ENCODE data around the gene SPAG16.

DNA sequence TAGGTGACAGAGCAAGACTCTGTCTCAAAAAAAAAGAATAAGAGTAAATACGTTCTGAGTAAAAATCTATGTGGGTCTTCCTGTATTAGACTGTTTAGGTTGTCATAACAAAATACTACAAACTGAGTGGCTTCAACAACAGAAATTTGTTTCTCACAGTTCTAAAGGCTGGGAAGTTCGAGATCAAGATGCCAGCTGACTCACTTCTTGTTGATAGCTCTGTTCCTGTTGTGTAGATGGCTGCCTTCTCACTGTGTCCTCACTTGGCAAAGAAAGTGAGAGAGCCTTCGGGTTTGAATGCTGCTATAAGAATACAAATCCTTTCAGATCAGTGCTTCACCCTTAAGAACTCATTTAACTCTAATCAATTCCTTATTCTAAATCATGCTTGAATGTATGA lies 696.6 kb downstream of the SPAG16 start:
- TF ChIP-seq, protein P1, sequence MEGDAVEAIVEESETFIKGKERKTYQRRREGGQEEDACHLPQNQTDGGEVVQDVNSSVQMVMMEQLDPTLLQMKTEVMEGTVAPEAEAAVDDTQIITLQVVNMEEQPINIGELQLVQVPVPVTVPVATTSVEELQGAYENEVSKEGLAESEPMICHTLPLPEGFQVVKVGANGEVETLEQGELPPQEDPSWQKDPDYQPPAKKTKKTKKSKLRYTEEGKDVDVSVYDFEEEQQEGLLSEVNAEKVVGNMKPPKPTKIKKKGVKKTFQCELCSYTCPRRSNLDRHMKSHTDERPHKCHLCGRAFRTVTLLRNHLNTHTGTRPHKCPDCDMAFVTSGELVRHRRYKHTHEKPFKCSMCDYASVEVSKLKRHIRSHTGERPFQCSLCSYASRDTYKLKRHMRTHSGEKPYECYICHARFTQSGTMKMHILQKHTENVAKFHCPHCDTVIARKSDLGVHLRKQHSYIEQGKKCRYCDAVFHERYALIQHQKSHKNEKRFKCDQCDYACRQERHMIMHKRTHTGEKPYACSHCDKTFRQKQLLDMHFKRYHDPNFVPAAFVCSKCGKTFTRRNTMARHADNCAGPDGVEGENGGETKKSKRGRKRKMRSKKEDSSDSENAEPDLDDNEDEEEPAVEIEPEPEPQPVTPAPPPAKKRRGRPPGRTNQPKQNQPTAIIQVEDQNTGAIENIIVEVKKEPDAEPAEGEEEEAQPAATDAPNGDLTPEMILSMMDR (IDR thresholded peaks at IDR 0.05), result no peak
- no peak for TF ChIP-seq POLR2A (IDR thresholded peaks at IDR 0.05)
